GM21423 (cell line): ENCODE data around the gene FRMPD2.
"Not testable (repeated sequence)": the region's sequence is repeated elsewhere in the genome, so short reads cannot be mapped to it uniquely, and the experiment has no call there.

Experiments used
- ATAC-seq: cut with Tn5 transposase; IDR thresholded peaks from one replicate; pipeline ENCODE4 v1.9.1; 2021; ENCODE audit warnings: mild to moderate bottlenecking, moderate library complexity; ENCODE audit not compliant: unreplicated experiment

The FRMPD2 gene

GRCh38 chr10:48154211-48155140, 120.0 kb downstream of the FRMPD2 start:
- not testable (repeated sequence) for ATAC-seq

- not testable (repeated sequence) for ATAC-seq
These were observed 126.9 kb downstream of the FRMPD2 start for GRCh38 chr10:48147643-48148042.

DNA sequence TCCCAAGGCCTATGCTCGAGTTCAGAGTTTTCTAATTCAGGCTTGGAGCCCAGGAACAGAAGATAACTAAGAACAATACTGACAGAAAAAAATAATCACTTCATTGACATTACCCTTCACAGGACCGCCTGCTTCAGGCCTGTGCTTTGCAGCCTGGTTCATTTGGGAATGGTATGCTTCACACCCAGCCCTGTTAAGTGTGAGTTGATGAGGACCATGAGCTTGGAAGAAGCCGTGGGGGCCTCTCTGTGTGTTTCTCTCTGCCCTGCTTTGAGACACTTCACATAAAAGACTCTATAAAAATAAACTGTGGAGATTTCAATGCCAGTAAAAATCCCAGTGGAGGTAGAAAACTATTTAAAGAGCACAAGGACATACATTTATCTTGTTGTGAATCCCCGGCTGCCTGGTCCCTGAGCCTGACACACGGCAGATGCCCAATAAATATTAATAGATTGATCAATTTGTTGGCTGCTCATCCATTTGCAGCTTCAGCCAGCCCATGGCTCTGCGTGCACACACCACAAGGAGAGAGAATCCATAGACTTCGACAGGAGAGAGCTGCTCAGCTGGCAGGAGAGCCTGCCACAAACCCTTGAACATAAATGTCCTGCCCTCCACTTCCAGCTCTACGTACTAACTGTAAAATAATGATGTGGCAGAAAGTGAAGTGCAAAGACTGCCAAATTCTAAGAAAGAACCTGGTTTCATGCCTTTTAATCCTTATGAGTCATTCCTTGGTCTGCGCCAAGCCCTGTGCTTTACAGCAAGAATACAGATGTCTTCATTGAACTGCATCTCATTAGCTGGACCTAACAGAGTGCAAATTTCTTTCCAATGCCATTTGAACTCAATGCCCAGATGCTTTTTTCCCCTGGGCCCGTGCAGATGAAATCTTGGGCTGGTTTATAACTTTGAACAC, 130.5 kb downstream of the FRMPD2 start:
- not testable (repeated sequence) for ATAC-seq

DNA sequence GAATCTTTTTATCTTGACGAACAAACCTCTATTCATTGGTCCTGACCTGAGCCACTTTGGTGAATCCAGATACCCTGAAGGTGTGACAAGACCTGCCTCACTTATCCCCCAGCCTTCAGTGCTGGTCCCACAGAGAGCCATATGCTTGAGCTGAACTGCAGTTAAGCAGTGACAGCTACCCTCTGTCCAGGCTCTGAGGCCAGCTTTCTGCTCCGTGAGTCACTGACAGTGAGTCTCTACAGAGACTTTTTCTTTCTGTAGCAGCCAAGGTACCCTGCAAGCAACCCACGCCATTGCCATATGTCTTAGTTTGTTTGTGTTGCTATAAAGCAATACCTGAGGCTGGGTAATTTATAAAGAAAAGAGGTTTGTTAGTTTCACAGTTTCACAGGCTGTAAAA, 133.5 kb downstream of the FRMPD2 start:
- ATAC-seq = not testable (repeated sequence)

DNA sequence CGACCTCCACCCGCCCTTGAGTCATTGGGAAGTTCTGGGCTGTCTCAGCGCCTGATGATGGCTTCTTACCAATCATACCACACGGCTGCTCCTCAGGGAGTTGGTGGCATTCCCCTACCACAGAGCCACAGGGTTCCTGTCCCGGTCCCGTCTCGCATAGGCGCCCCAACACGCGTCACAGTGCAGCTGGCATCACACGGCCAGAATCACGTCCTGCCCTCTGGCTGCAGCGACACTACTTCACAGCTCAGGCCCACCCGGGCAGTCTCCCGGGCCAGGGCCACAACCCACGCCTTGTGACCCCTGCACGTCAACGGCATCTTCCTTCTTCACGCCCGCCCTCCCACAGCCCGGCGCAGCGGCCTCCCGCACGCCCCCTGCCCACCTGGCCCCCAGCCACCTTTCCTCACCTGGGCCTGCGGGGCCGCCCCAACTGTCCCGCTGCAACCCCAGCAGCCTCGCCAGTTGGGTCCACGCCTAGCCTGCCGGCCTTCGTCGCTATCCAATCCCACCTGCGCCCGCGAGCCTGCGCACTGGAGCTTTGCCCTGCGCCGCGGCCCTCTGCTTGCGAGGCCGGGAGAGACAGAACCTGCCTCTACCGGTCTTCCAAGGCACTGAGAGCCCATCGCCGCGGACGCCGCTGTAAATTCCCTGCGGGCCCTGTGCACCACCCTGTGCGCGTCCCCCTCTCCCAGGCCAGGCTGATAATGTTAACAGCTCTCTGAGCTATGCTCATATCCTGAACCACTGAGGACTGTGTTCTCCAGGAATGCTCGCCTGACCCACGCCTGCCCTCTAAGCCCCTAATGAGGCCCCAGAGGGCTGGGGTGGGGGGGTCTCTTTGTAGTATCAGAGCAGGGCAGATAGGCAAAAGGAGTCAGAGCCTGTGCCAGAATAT, 134.3 kb downstream of the FRMPD2 start:
- not testable (repeated sequence) for ATAC-seq

- not testable (repeated sequence) for ATAC-seq
These were observed 145.5 kb downstream of the FRMPD2 start for GRCh38 chr10:48128954-48129353.

DNA sequence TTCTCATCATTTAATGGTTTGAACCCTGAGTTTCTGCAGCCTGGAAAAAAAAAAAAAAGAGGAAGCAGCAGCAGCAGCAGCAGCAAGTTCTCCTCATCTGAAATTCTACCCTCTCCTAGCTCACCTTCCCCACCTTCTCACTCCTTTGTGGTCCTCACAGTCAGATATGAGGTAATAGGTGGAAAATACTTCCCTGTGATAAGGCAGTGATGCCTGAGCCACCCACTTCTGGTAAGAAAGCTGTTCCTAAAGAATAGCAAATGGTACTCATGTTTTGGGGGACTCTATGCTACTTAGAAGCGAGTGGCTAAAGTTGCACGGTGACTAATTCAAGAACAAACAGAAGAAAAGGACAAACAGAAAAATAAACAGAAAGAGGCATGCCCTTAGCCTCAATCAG, 148.2 kb downstream of the FRMPD2 start:
- ATAC-seq = not testable (repeated sequence)

DNA sequence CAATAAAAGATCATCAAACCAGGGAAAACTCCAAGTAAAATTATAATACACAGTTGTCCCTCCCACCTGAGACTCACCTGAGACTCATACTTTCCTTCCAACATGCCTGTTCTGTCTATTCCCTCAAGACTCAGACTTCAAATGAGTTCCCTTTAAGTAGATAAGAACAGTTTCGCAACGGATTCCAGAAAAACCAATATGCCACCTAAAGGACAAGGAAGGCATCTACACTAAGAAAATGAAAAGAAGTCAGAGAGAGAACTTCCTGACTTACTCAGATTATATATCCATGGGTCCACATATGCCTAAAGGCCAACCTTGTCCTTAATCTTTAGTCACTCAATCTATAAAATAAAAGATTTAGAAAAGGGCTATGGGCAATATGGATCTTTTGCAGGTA, 148.9 kb downstream of the FRMPD2 start:
- not testable (repeated sequence) for ATAC-seq

DNA sequence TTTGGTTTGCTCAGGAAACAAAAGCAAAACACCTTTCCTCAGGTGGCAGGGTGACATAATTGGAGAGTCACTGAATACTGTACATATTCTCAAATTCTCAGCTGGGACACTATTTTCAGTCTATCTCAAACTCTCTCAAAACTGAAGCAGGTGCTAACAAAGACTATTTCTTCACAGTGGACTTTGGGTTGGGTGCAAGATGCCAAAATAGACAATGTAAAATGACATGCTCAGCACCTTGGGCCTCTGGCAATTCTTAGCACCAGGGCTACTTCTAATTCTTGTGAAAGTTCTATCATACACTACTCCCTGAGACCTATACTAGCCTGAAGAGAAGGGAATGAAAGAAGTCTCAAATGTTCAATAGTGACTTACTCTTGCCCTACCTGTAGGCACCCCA, 151.9 kb downstream of the FRMPD2 start:
- ATAC-seq = not testable (repeated sequence)

- ATAC-seq = not testable (repeated sequence)
These were observed 164.2 kb downstream of the FRMPD2 start for GRCh38 chr10:48110277-48110676.
